ENCODE data around the gene RAB7A. TPM values are rescaled to one million over a fixed set of nuclear protein-coding genes. Genes with fewer than 3 reads are reported as not detected.

Gene RAB7A
- total and polyA plus RNA-seq, 2 of the 13 experiments (the other 11 are each of a cell fraction or from before 2014, with no cell fraction given): 26.5 to 182 TPM

DNA sequence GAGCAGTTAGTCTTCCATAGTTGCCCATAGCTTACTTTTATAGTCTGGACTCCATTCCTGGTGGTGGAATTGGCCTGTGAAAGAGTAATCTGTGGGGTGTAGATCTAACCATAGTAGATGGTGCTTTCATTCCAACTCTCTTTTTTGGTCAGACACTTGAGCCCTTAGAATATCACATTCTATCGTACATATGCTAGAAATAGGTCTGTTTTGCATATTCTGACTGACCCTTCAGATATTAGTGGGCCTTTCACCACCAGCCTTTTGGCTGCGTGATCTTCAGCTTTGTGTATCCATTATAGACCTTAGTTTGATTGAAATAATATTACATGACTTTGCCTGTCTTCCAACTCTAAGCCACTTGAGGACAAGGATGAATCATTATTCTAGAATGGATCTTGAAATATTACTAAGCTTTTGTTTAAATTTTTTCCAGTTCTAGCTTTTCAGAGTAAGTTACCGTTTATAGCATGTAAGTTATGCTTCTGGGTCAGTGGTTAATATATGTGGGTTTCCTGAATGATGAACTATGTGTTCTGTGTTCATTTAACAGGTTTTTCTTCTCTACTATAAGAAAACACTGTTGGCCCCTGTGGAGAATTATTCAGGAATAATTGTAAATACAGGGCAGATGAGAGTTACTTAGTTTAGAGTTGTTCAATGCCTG is 8.7 kb downstream of the RAB7A start:
- FAIRE-seq: no peak
- Histone ChIP-seq H3K9me3 (ENCODE audit: low read length) (no peaks in the 10 kb centered on the region), H3K79me2 (ENCODE audit: insufficient read depth, low read length) (peaks cover 95% of the 10 kb centered on the region), H3K27me3 (ENCODE audit: control insufficient read depth in 1 of 2, insufficient read depth in 2 of 2, low read length in 2 of 2) (no peaks in the 10 kb centered on the region), H3K4me3 (replicated peaks in 1 of 3; ENCODE audit: insufficient read depth in 1 of 3, low read depth in 2 of 3, low read length in 3 of 3) (no peak overlapping the region), H3K4me2 (ENCODE audit: low read depth, low read length) (no peak overlapping the region), H2AFZ (ENCODE audit: low read length) (no peak overlapping the region), H3K4me1 (ENCODE audit: insufficient read depth, low read length) (peaks cover 51% of the 10 kb centered on the region), H4K20me1 (ENCODE audit: insufficient read depth, low read length) (peaks cover 70% of the 10 kb centered on the region), H3K27ac (ENCODE audit: extremely low read length, insufficient read depth, low read length) (no peak overlapping the region), H3K9ac (ENCODE audit: insufficient read depth, low read depth, low read length) (no peak overlapping the region), H3K36me3 (replicated peaks in 1 of 2; ENCODE audit: control insufficient read depth in 1 of 2, insufficient read depth in 2 of 2, low read length in 2 of 2) (peaks cover 0 to 1% of the 10 kb centered on the region in 2 experiments; a peak in 2 of 5 replicates)
- ChIA-PET CTCF (ENCODE audit: low intra/inter-chr PET ratio, low total read pairs) (no interaction called here), POLR2A (interaction anchor here (1.8 kb wide), 1 partner anchor 9 kb away, joined by 4 read pairs; the partner anchor contains the start of gene RAB7A)
- no peak for DNase-seq (ENCODE audit: low spot score)
- no TSS peak for BruUV-seq (replicated peaks)
- TF ChIP-seq ZNF510 (CRISPR knock-in tag; IDR thresholded peaks at IDR 0.05; ENCODE audit: low read depth): no peak
- no peak for TF ChIP-seq SAP130 (CRISPR knock-in tag; IDR thresholded peaks at IDR 0.05; ENCODE audit: low read depth)
- TF ChIP-seq KDM1A (CRISPR knock-in tag; IDR thresholded peaks at IDR 0.05): no peak
- TF ChIP-seq ZBTB8A (CRISPR knock-in tag; IDR thresholded peaks at IDR 0.05; ENCODE audit: borderline replicate concordance, low read depth): no peak
- TF ChIP-seq ZMAT5 (CRISPR knock-in tag; IDR thresholded peaks at IDR 0.05; ENCODE audit: borderline replicate concordance, low read depth): no peak
- TF ChIP-seq ZNF703 (CRISPR knock-in tag; IDR thresholded peaks at IDR 0.05; ENCODE audit: borderline replicate concordance): no peak
- no peak for TF ChIP-seq SIX1 (CRISPR knock-in tag; IDR thresholded peaks at IDR 0.05; ENCODE audit: borderline replicate concordance)
- TF ChIP-seq SETDB1 (CRISPR knock-in tag; IDR thresholded peaks at IDR 0.05; ENCODE audit: borderline replicate concordance): no peak
- TF ChIP-seq ZBTB38 (CRISPR knock-in tag; IDR thresholded peaks at IDR 0.05): no peak
- no peak for TF ChIP-seq ZNF234 (CRISPR knock-in tag; conservative IDR thresholded peaks at IDR 0.05)
- no peak for TF ChIP-seq ARNT (IDR thresholded peaks at IDR 0.05)
- no peak for TF ChIP-seq ATF7 (IDR thresholded peaks at IDR 0.05)
- no peak for TF ChIP-seq ATF7 (CRISPR knock-in tag; IDR thresholded peaks at IDR 0.05)
- TF ChIP-seq FOXP1 (IDR thresholded peaks at IDR 0.05): no peak
- TF ChIP-seq FOXP1 (CRISPR knock-in tag; IDR thresholded peaks at IDR 0.05): no peak
- no peak for TF ChIP-seq RFX3 (CRISPR knock-in tag; IDR thresholded peaks at IDR 0.05)
- no peak for TF ChIP-seq PPARG (CRISPR knock-in tag; conservative IDR thresholded peaks at IDR 0.05)
- no peak for TF ChIP-seq ZEB1 (IDR thresholded peaks at IDR 0.05; ENCODE audit: insufficient replicate concordance, low read depth)
- TF ChIP-seq PAF1 (CRISPR knock-in tag; IDR thresholded peaks at IDR 0.05): no peak
- in situ Hi-C loops (cut with HindIII; ENCODE audit: extremely low pct_ligation_motif_present, low pct_unique_long_range_greater_than_20kb): no loop called here
- no peak for ATAC-seq
- WGBS (ENCODE audit: low lambda C conversion rate): 96% methylated on average over 3 of the region's 3 CpGs
- intact Hi-C loops (cut with micrococcal nuclease; ENCODE audit: unreplicated experiment): no loop called here
